ENCODE measurements around the gene CES4A. TPM values are rescaled to one million over a fixed set of nuclear protein-coding genes. Genes with fewer than 3 reads are reported as not detected.

The CES4A gene
- total and polyA plus RNA-seq, 2 of the 13 experiments (the other 11 are each of a cell fraction or from before 2014, with no cell fraction given), result 0.09 to 0.17 TPM

GRCh38 chr16:66983033-66983432, 5.4 kb upstream of the CES4A start:
- no peak for DNase-seq (ENCODE audit: low spot score)
- no peak for TF ChIP-seq ZNF773 (CRISPR knock-in tag; IDR thresholded peaks at IDR 0.05; ENCODE audit: borderline replicate concordance)
- TF ChIP-seq ZNF225 (CRISPR knock-in tag; IDR thresholded peaks at IDR 0.05), result no peak
- no peak for TF ChIP-seq SYNCRIP (IDR thresholded peaks at IDR 0.05; ENCODE audit: insufficient read depth, low read depth, low read length)
- TF ChIP-seq MTF2 (CRISPR knock-in tag; IDR thresholded peaks at IDR 0.05; ENCODE audit: borderline replicate concordance), result no peak
- no peak for TF ChIP-seq GRHL1 (CRISPR knock-in tag; conservative IDR thresholded peaks at IDR 0.05)
- no peak for TF ChIP-seq SOX5 (CRISPR knock-in tag; IDR thresholded peaks at IDR 0.05; ENCODE audit: borderline replicate concordance)
- no peak for TF ChIP-seq TFAP4 (IDR thresholded peaks at IDR 0.05; ENCODE audit: borderline replicate concordance, low read depth)
- no peak for TF ChIP-seq PRDM15 (CRISPR knock-in tag; IDR thresholded peaks at IDR 0.05)
- no peak for TF ChIP-seq GLI4 (CRISPR knock-in tag; IDR thresholded peaks at IDR 0.05; ENCODE audit: borderline replicate concordance)
- no peak for ATAC-seq
- intact Hi-C loops (cut with micrococcal nuclease; ENCODE audit: unreplicated experiment), result no loop called here
- no peak overlapping the region for H3K9ac ChIP-seq (ENCODE audit: insufficient read depth, low read depth, low read length)
- peaks cover 4 to 7% of the 10 kb centered on the region in 2 experiments; a peak in 3 of 5 replicates for H3K27me3 ChIP-seq (ENCODE audit: control insufficient read depth in 1 of 2, insufficient read depth in 2 of 2, low read length in 2 of 2)
- H3K27ac ChIP-seq (ENCODE audit: extremely low read length, insufficient read depth, low read length), result no peak overlapping the region
- no peak overlapping the region for H3K4me3 ChIP-seq (replicated peaks in 1 of 3; ENCODE audit: insufficient read depth in 1 of 3, low read depth in 2 of 3, low read length in 3 of 3)
- no peaks in the 10 kb centered on the region for H3K79me2 ChIP-seq (ENCODE audit: insufficient read depth, low read length)
- POLR2A ChIA-PET, result no interaction called here
- in situ Hi-C loops (cut with HindIII; ENCODE audit: extremely low pct_ligation_motif_present, low pct_unique_long_range_greater_than_20kb), result no loop called here
- no peaks in the 10 kb centered on the region for H4K20me1 ChIP-seq (ENCODE audit: insufficient read depth, low read length)
- no peaks in the 10 kb centered on the region for H3K9me3 ChIP-seq (ENCODE audit: low read length)
- H2AFZ ChIP-seq (ENCODE audit: low read length), result no peak overlapping the region
- 52% methylated on average over 9 of the region's 9 CpGs for WGBS (ENCODE audit: low lambda C conversion rate)
- H3K36me3 ChIP-seq (replicated peaks in 1 of 2; ENCODE audit: control insufficient read depth in 1 of 2, insufficient read depth in 2 of 2, low read length in 2 of 2), result no peaks in the 10 kb centered on the region
- CTCF ChIA-PET (ENCODE audit: low intra/inter-chr PET ratio, low total read pairs), result no interaction called here
- peaks cover 25% of the 10 kb centered on the region for H3K4me1 ChIP-seq (ENCODE audit: insufficient read depth, low read length)
- FAIRE-seq, result no peak
- no peak overlapping the region for H3K4me2 ChIP-seq (ENCODE audit: low read depth, low read length)
- no TSS peak for BruUV-seq (replicated peaks)
